Vagina (tissue), 2 donors: Measurements from ENCODE around the gene POU3F2. TPM values are rescaled to one million over a fixed set of nuclear protein-coding genes. Genes with fewer than 3 reads are reported as not detected.

Source experiments
- DNase-seq, 2 donors: peaks; one replicate each; pipeline ENCODE4 v3.0.0-alpha.2; 2017; ENCODE audit errors: extremely low spot score in 2 of 2
- H3K27ac ChIP-seq: fragments of 200-600 bp; sonication (generic); one replicate; pipeline ENCODE4 v1.5.1; 2019
- H3K27me3 ChIP-seq: fragments of 200-600 bp; sonication (generic); one replicate; pipeline ENCODE4 v1.5.1; 2019
- H3K36me3 ChIP-seq, 2 donors: fragments of 200-600 bp; sonication (generic); one replicate each; pipeline ENCODE4 v1.5.1; 2017 to 2019
- H3K4me1 ChIP-seq: fragments of 200-600 bp; sonication (generic); one replicate; pipeline ENCODE4 v1.5.1; 2019
- H3K4me3 ChIP-seq, 2 donors: fragments of 200-600 bp; sonication (generic); 1 replicate in 1 of 2; 2 replicates in 1 of 2; pipeline ENCODE4 v1.5.1; 2016 to 2019
- H3K9me3 ChIP-seq: fragments of 200-600 bp; sonication (generic); one replicate; pipeline ENCODE4 v1.5.1; 2019
- CTCF ChIP-seq, 3 experiments: fragments of 450-650 bp in 2 of 3; fragments of 200-600 bp in 1 of 3; sonication (generic) in 1 of 3; IDR thresholded peaks; one replicate each; pipeline ENCODE4 v1.5.1; 2017 to 2019; ENCODE audit warnings: antibody characterized with exemption in 3 of 3, mild to moderate bottlenecking in 2 of 3, moderate library complexity in 2 of 3
- POLR2A ChIP-seq, 2 donors: fragments of 450-650 bp; IDR thresholded peaks; one replicate each; pipeline ENCODE4 v1.6.1; 2017; ENCODE audit warnings: antibody characterized with exemption in 2 of 2, mild to moderate bottlenecking in 2 of 2, moderate library complexity in 2 of 2
- POLR2AphosphoS5 ChIP-seq, 2 donors: sonication (generic); formaldehyde crosslinking; IDR thresholded peaks; one replicate each; pipeline ENCODE4 v1.9.0; 2017; ENCODE audit warnings: antibody characterized with exemption in 2 of 2, mild to moderate bottlenecking in 2 of 2, low read depth in 1 of 2; ENCODE audit not compliant: insufficient read depth in 1 of 2
- intact Hi-C: fragments of 100-400 bp; cut with DNase I; formaldehyde crosslinking; loops from one replicate; pipeline ENCODE4 v1.15.1; 2023
- total RNA-seq: library from RNA; depleted of rRNA; stranded (reverse); fragments of >200 nt; gene quantifications from one replicate; pipeline ENCODE4 v1.2.3, GENCODE V29; 2016

Gene POU3F2
- total RNA-seq, 1 donor from 2014 or later = not detected

GRCh38 chr6:98831057-98831958 lies 3.1 kb upstream of the POU3F2 start:
- intact Hi-C loops = no loop called here
- Histone ChIP-seq H3K36me3 (no peaks in the 10 kb centered on the region), H3K4me1 (peaks cover 59% of the 10 kb centered on the region), H3K27ac (no peak overlapping the region), H3K27me3 (peaks cover 27% of the 10 kb centered on the region), H3K9me3 (no peaks in the 10 kb centered on the region), H3K4me3 (no peak overlapping the region)
- DNase-seq = no peak
- TF ChIP-seq CTCF (IDR thresholded peaks at IDR 0.05) (no peak), POLR2AphosphoS5 (IDR thresholded peaks at IDR 0.05; ENCODE audit: insufficient read depth in 1 of 2, low read depth in 1 of 2) (no peak), POLR2A (IDR thresholded peaks at IDR 0.05) (no peak)

GRCh38 chr6:98831959-98832283 lies 2.5 kb upstream of the POU3F2 start:
- Histone ChIP-seq H3K4me3 (peak overlapping the region in 1 of 2 donors; percentile 52), H3K27ac (no peak overlapping the region), H3K27me3 (peaks cover 31% of the 10 kb centered on the region), H3K4me1 (peaks cover 59% of the 10 kb centered on the region), H3K36me3 (no peaks in the 10 kb centered on the region), H3K9me3 (no peaks in the 10 kb centered on the region)
- intact Hi-C loops = no loop called here
- no peak for DNase-seq
- TF ChIP-seq POLR2AphosphoS5 (IDR thresholded peaks at IDR 0.05; ENCODE audit: insufficient read depth in 1 of 2, low read depth in 1 of 2) (no peak), POLR2A (IDR thresholded peaks at IDR 0.05) (no peak), CTCF (IDR thresholded peaks at IDR 0.05) (no peak)

GRCh38 chr6:98832284-98833056 lies 1.9 kb upstream of the POU3F2 start:
- intact Hi-C loops = no loop called here
- TF ChIP-seq POLR2A (IDR thresholded peaks at IDR 0.05) (no peak), POLR2AphosphoS5 (IDR thresholded peaks at IDR 0.05; ENCODE audit: insufficient read depth in 1 of 2, low read depth in 1 of 2) (no peak), CTCF (IDR thresholded peaks at IDR 0.05) (no peak)
- H3K9me3 ChIP-seq = no peaks in the 10 kb centered on the region
- H3K27ac ChIP-seq = no peak overlapping the region
- no peak for DNase-seq
- peaks cover 56% of the 10 kb centered on the region for H3K4me1 ChIP-seq
- H3K36me3 ChIP-seq = no peaks in the 10 kb centered on the region
- peak overlapping the region; percentile 52 to 64 for H3K4me3 ChIP-seq
- H3K27me3 ChIP-seq = peaks cover 32% of the 10 kb centered on the region

DNA sequence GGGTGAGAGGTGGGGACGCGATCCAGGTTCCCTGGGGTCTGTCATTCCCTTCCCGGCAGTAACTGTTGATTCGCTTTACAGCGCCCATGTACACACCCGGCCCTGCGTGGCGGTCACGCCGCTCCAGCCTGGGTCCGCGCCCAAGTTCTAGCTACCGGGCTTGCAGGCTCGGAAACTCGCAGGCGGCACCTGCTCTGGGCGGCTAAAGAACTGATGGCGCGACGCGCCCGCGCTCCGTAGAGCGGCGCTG lies 1.4 kb upstream of the POU3F2 start:
- H3K36me3 ChIP-seq = no peaks in the 10 kb centered on the region
- intact Hi-C loops = no loop called here
- no peak for DNase-seq
- H3K9me3 ChIP-seq = no peaks in the 10 kb centered on the region
- H3K27ac ChIP-seq = no peak overlapping the region
- peaks cover 51% of the 10 kb centered on the region for H3K4me1 ChIP-seq
- H3K27me3 ChIP-seq = peaks cover 30% of the 10 kb centered on the region
- H3K4me3 ChIP-seq = peak overlapping the region; percentile 52 to 64
- TF ChIP-seq POLR2AphosphoS5 (IDR thresholded peaks at IDR 0.05; ENCODE audit: insufficient read depth in 1 of 2, low read depth in 1 of 2) = no peak
- TF ChIP-seq POLR2A (IDR thresholded peaks at IDR 0.05) = no peak
- no peak for TF ChIP-seq CTCF (IDR thresholded peaks at IDR 0.05)
